HepG2 (cell line): Measurements from ENCODE around the gene PRDM15. TPM values are rescaled to one million over a fixed set of nuclear protein-coding genes. Genes with fewer than 3 reads are reported as not detected.

ENCODE experiments used
- DNMT3B ChIP-seq: conservative IDR thresholded peaks from 2 replicates; pipeline ENCODE4 v1.6.1; 2016; ENCODE audit warnings: missing biosample characterization, control low read depth
- ELK4 ChIP-seq: sonication (generic); formaldehyde crosslinking; IDR thresholded peaks from 2 replicates; pipeline ENCODE4 v1.9.0; 2021; ENCODE audit warnings: missing genetic modification reagents, borderline replicate concordance
- IRF2 ChIP-seq: IDR thresholded peaks from 2 replicates; pipeline ENCODE4 v1.6.1; 2018; ENCODE audit warnings: missing genetic modification reagents, missing compliant biosample characterization
- KLF9 ChIP-seq: IDR thresholded peaks from 2 replicates; pipeline ENCODE4 v1.6.1; 2016; ENCODE audit warnings: low read depth
- MLX ChIP-seq: IDR thresholded peaks from 2 replicates; pipeline ENCODE4 v1.6.1; 2016
- NAIF1 ChIP-seq: sonication (generic); formaldehyde crosslinking; IDR thresholded peaks from 2 replicates; pipeline ENCODE4 v1.5.0; 2020; ENCODE audit warnings: mild to moderate bottlenecking, missing genetic modification reagents, borderline replicate concordance
- NFE2L2 ChIP-seq: fragments of 150-350 bp; IDR thresholded peaks from 2 replicates; pipeline ENCODE4 v1.6.1; 2014; ENCODE audit warnings: low read length
- POLR2AphosphoS2 ChIP-seq: IDR thresholded peaks from 2 replicates; pipeline ENCODE4 v1.6.1; 2011; ENCODE audit warnings: low read depth, low read length, improper control_type of control experiment
- REXO4 ChIP-seq: sonication (generic); formaldehyde crosslinking; IDR thresholded peaks from 2 replicates; pipeline ENCODE4 v1.8.0; 2022; ENCODE audit warnings: missing genetic modification reagents, mild to moderate bottlenecking, borderline replicate concordance
- RFX3 ChIP-seq: IDR thresholded peaks from 2 replicates; pipeline ENCODE4 v1.6.1; 2016; ENCODE audit warnings: missing biosample characterization, missing genetic modification reagents
- SUZ12 ChIP-seq: fragments of 150-350 bp; IDR thresholded peaks from 2 replicates; pipeline ENCODE4 v1.6.1; 2014; ENCODE audit warnings: low read depth, low read length
- TFE3 ChIP-seq: IDR thresholded peaks from 2 replicates; pipeline ENCODE4 v1.6.1; 2016
- TP53 ChIP-seq: sonication (generic); formaldehyde crosslinking; conservative IDR thresholded peaks from 2 replicates; pipeline ENCODE4 v1.4.0; 2020; ENCODE audit warnings: missing genetic modification reagents
- ZC3H4 ChIP-seq: sonication (generic); formaldehyde crosslinking; IDR thresholded peaks from 2 replicates; pipeline ENCODE4 v1.4.0; 2020; ENCODE audit warnings: missing genetic modification reagents, borderline replicate concordance
- ZNF225 ChIP-seq: sonication (generic); formaldehyde crosslinking; IDR thresholded peaks from 2 replicates; pipeline ENCODE4 v1.4.0; 2020; ENCODE audit warnings: mild to moderate bottlenecking, missing genetic modification reagents
- ZNF570 ChIP-seq: sonication (generic); formaldehyde crosslinking; IDR thresholded peaks from 2 replicates; pipeline ENCODE4 v1.4.0; 2020; ENCODE audit warnings: mild to moderate bottlenecking, missing genetic modification reagents, borderline replicate concordance
- ZNF639 ChIP-seq: conservative IDR thresholded peaks from 2 replicates; pipeline ENCODE4 v1.6.1; 2018; ENCODE audit warnings: missing genetic modification reagents
- polyA plus RNA-seq, 8 experiments: library from polyadenylated mRNA; depleted of rRNA in 3 of 8; stranded (reverse) in 7 of 8; unstranded in 1 of 8; fragments of >200 nt; fragmentation: Illumina TruSeq in 4 of 8; extraction: Trizol in 4 of 8; gene quantifications; 2 replicates each; pipeline versions ENCODE4 v1.2.1 to v1.2.3, GENCODE V29; 2011 to 2016; ENCODE audit warnings: low read depth in 4 of 8, missing spikeins in 1 of 8, mixed read lengths in 1 of 8; ENCODE audit not compliant: insufficient read depth in 1 of 8
- total RNA-seq, 5 experiments: library from RNA; depleted of rRNA; stranded (reverse); fragments of >200 nt; fragmentation: Illumina TruSeq; extraction: Trizol; gene quantifications; 2 replicates each; pipeline ENCODE4 v1.2.3, GENCODE V29; 2016; ENCODE audit warnings: low read depth in 1 of 5

The PRDM15 gene
- total and polyA plus RNA-seq, 2 of the 13 experiments (the other 11 are each of a cell fraction or from before 2014, with no cell fraction given), result 4.0 to 6.9 TPM

- TF ChIP-seq ZNF570 (CRISPR knock-in tag) (no peak), ZC3H4 (CRISPR knock-in tag) (no peak), TP53 (CRISPR knock-in tag) (no peak; the same call in 1 of the 2 replicates), ELK4 (CRISPR knock-in tag) (0 out of 2 replicates have a peak, but pooled peaks have one; percentile 20), DNMT3B (CRISPR knock-in tag) (no peak), IRF2 (CRISPR knock-in tag) (peak; percentile 17; the same call in 1 of the 2 replicates), POLR2AphosphoS2 (no peak), KLF9 (CRISPR knock-in tag) (no peak), REXO4 (CRISPR knock-in tag) (no peak), TFE3 (no peak), SUZ12 (no peak), NAIF1 (CRISPR knock-in tag) (no peak), ZNF639 (no peak), NFE2L2 (no peak), RFX3 (CRISPR knock-in tag) (no peak), ZNF225 (CRISPR knock-in tag) (no peak), MLX (CRISPR knock-in tag) (no peak; the same call in 1 of the 2 replicates)
These were observed 112.1 kb downstream of the PRDM15 start, which contains the start of gene RIPK4 (continued) for GRCh38 chr21:41766883-41767605.
